Right lobe of liver (tissue), 6 donors: ENCODE results near the gene SERTAD1. TPM values are rescaled to one million over a fixed set of nuclear protein-coding genes. Genes with fewer than 3 reads are reported as not detected.

Experiments
- ATAC-seq, 4 donors: fragments of 200-7000 bp; cut with Tn5 transposase; one replicate each; pipeline ENCODE4 v1.9.1; 2020; ENCODE audit warnings: mild to moderate bottlenecking in 4 of 4, moderate library complexity in 4 of 4
- DNase-seq, 3 donors: peaks; one replicate each; pipeline ENCODE4 v3.0.0-alpha.2; 2020
- H3K27ac ChIP-seq, 3 donors: fragments of 200-600 bp; one replicate each; pipeline ENCODE4 v1.8.0; 2022
- H3K27me3 ChIP-seq, 2 donors: fragments of 200-600 bp; one replicate each; pipeline ENCODE4 v1.8.0; 2022
- H3K36me3 ChIP-seq, 4 donors: fragments of 200-600 bp; sonication (generic) in 1 of 4; one replicate each; pipeline versions ENCODE4 v1.5.1 to v1.8.0; 2017 to 2022; ENCODE audit warnings: control low read depth in 1 of 4
- H3K4me1 ChIP-seq, 4 donors: fragments of 200-600 bp; sonication (generic) in 1 of 4; one replicate each; pipeline versions ENCODE4 v1.5.1 to v1.8.0; 2017 to 2022; ENCODE audit warnings: control low read depth in 1 of 4
- H3K4me3 ChIP-seq, 3 donors: fragments of 200-600 bp; one replicate each; pipeline ENCODE4 v1.8.0; 2022
- H3K9me3 ChIP-seq, 4 donors: fragments of 200-600 bp; sonication (generic) in 1 of 4; one replicate each; pipeline versions ENCODE4 v1.5.1 to v1.8.0; 2017 to 2022; ENCODE audit warnings: control low read depth in 1 of 4
- CTCF ChIP-seq, 4 donors: fragments of 200-600 bp in 3 of 4; fragments of 450-650 bp in 1 of 4; IDR thresholded peaks; one replicate each; pipeline versions ENCODE4 v1.5.1 to v1.8.0; 2016 to 2022; ENCODE audit warnings: antibody characterized with exemption in 4 of 4, mild to moderate bottlenecking in 2 of 4
- POLR2A ChIP-seq: fragments of 450-650 bp; IDR thresholded peaks from one replicate; pipeline ENCODE4 v1.6.1; 2017; ENCODE audit warnings: antibody characterized with exemption, mild to moderate bottlenecking
- WGBS: methylation state at CpG from one replicate; pipeline ENCODE4 v1.1.6; 2018; ENCODE audit warnings: low coverage, low lambda C conversion rate; ENCODE audit not compliant: insufficient coverage; ENCODE audit errors: missing lambda C conversion rate; 5-methylcytosine and 5-hydroxymethylcytosine counted together
- intact Hi-C, 2 donors: fragments of 100-400 bp; cut with DNase I; formaldehyde crosslinking; loops; one replicate each; pipeline versions ENCODE4 v1.11.2 to v1.14.1; 2022
- total RNA-seq, 6 experiments: library from RNA; depleted of rRNA in 2 of 6; stranded (reverse); fragments of >200 nt in 2 of 6; fragmentation: NEBNext Ultra II Directional in 3 of 6; extraction: Animal tissue kit (Norgen Biotek cat#: 25700) in 3 of 6; gene quantifications; one replicate each; pipeline versions ENCODE4 v1.1.0 to v1.2.4, GENCODE V29; 2016 to 2023
- donor health status: DM: no; HTN: yes; CAD: no.
- donor health status: DM: no; HTN: no; CAD: no.
- donor health status: DM: no; HTN: no; CAD: no.
- donor health status: DM: no; HTN: yes; CAD: no.
- donor health status: DM: no; HTN: yes; CAD: no.

The SERTAD1 gene
- total RNA-seq, 6 experiments from 2014 or later = 3.7 to 11.7 (median 6.2) TPM

GRCh38 chr19:40469011-40469410, 43.2 kb upstream of the SERTAD1 start:
- peaks cover 0 to 16% (median 10%) of the 10 kb centered on the region in 4 donors for H3K4me1 ChIP-seq
- intact Hi-C loops = no loop called here
- no peaks in the 10 kb centered on the region for H3K27me3 ChIP-seq
- no peak overlapping the region for H3K4me3 ChIP-seq
- DNase-seq = no peak
- WGBS = 80% methylated on average over 2 of the region's 6 CpGs
- no peaks in the 10 kb centered on the region for H3K9me3 ChIP-seq
- no peak overlapping the region for H3K27ac ChIP-seq
- TF ChIP-seq CTCF (IDR thresholded peaks at IDR 0.05) = no peak
- no peak for TF ChIP-seq POLR2A
- ATAC-seq = no peak
- H3K36me3 ChIP-seq = no peaks in the 10 kb centered on the region

DNA sequence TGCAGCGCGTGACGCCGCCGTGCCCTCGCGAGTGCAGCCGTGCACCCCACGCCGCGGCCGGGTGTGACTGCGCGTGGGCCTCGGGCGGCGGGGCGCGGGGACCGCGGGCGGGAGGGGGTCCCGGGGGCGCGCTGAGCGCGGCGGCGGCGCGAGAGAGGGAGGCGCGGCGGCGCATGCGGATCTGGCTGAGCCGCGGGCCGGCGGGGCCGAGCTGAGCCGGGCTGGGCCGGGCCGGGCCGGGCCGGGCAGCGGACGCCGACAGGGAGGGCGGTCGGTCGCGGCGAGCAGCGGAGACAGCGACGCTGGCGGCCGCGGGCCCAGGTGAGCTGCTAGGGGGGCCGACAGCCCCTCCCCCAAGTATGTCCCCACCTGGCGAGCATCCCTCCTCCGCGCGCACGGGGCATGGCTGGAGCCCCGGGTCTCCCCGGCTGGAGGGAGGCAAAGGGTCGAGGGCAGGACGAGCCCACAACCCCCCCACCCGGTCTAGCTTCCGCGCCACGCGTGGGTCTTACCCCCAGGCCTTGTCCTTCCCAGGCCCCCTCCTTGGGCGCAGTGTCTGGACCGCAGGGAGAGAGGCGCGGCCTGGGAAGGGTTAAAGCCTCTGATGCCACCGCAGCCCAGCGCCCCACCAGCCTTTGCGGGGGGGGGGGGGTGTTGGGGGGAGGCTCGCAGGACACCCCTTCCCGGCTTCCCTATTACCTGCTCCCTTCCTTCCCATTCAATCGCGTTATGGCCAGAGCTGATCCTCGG, 41.4 kb upstream of the SERTAD1 start, which contains the start of gene SPTBN4:
Gene SPTBN4, plus strand, starts transcription at position 17 of the 750 bp plus-strand sequence. CDS start 5,621 bp downstream, outside the sequence.
- intact Hi-C loops = no loop called here
- TF ChIP-seq POLR2A (no peak), CTCF (IDR thresholded peaks at IDR 0.05) (no peak)
- H3K27me3 ChIP-seq = no peaks in the 10 kb centered on the region
- ATAC-seq = no peak
- H3K36me3 ChIP-seq = no peaks in the 10 kb centered on the region
- H3K9me3 ChIP-seq = no peaks in the 10 kb centered on the region
- H3K4me1 ChIP-seq = peaks cover 0 to 30% (median 12%) of the 10 kb centered on the region in 4 donors
- H3K27ac ChIP-seq = peak within 1 kb of the TSS in 1 of 3 donors; percentile 62
- 83% methylated on average over 3 of the region's 87 CpGs for WGBS
- peak in 2 of 3 donors; percentile 28 to 56 for DNase-seq
- H3K4me3 ChIP-seq = peak within 1 kb of the TSS; percentile 9 to 78 (median 45)

DNA sequence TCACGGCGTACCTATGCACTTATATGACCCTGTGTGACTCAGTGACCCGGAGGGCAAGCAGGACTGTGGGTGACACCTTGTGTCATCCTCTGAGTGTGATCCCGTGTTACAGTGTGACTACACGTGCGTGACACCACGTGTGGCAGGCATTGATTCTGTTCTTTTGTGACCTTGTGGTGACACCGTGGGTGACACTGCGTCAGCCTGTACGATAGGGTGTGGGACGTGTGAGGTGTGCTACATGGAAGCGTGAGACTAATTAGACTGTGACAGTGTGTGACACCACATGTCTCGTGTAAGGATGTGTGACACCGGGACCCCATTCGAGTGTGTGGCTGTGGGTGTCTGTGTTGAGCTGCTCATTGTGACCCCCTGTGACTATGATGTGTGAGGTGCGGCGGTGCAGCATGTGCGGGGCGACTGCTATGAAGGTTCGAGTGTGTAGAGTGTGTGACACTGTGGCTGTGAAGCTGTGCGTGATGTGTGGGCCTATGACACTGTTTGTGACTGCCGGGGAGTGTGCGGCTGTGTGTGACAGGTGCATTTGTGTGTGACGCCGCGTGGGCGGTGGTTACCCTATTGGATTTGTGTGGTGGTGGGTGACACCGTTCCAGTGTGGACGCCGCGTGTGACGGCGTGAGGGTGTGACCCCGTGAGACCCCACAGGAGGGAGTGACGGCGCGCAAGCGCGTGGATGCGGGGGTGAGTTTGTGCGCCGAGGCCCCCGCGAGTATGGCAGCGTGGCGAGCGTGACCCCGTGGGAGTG, 40.6 kb upstream of the SERTAD1 start:
- H3K9me3 ChIP-seq = no peaks in the 10 kb centered on the region
- WGBS = 6% methylated on average over 11 of the region's 48 CpGs
- H3K4me1 ChIP-seq = peaks cover 0 to 37% (median 16%) of the 10 kb centered on the region in 4 donors
- DNase-seq = peak in 1 of 3 donors; percentile 48
- peak in 1 of 4 donors; percentile 12 for ATAC-seq
- no peaks in the 10 kb centered on the region for H3K36me3 ChIP-seq
- peak overlapping the region; percentile 9 to 78 (median 45) for H3K4me3 ChIP-seq
- intact Hi-C loops = no loop called here
- peak overlapping the region in 1 of 3 donors; percentile 62 for H3K27ac ChIP-seq
- no peak for TF ChIP-seq POLR2A
- no peak for TF ChIP-seq CTCF (IDR thresholded peaks at IDR 0.05)
- no peaks in the 10 kb centered on the region for H3K27me3 ChIP-seq

DNA sequence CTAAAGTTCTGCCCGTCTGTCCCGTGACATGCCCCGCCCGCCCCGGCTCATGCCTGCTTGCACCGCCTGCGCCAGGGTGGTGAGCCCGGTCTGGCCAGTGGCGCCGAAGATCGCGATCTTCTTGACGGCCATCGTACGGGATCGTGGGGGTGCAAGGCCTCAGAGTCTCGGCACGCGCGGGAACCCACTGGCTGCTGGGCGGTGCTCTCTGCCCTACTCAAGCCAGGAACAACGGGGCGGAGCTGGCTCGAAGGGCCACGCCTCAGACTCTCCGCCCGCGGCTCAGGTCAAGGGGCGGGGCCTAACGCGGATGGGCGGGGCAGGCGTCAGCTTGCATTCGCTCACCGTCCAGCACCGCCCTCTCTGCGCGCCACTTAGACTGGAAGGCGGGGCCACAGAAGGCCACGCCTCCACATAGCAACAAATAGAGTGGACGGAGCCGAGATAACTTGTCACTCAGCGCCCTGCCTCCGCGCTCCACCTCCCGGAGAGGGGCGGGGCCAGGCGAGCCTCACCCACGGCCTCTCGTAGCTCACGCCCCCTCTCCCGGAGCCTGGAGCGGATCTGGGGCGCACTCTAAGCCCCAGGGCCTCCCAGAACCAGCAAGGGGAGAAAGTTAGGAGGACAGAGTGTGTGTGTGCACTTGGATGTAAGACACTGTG, 39.9 kb upstream of the SERTAD1 start, which contains the start of gene BLVRB:
Gene BLVRB, minus strand, starts transcription at position 189 of the 662 bp plus-strand sequence. Its CDS starts 57 bp downstream, at position 132.
- intact Hi-C loops = no loop called here
- DNase-seq (peak; percentile 100), ATAC-seq (peak; percentile 87 to 96 (median 90))
- WGBS = 0% methylated on average over 11 of the region's 54 CpGs
- TF ChIP-seq CTCF (IDR thresholded peaks at IDR 0.05) = no peak
- peak; percentile 94 for TF ChIP-seq POLR2A
- Histone ChIP-seq H3K4me1 (peaks cover 0 to 44% (median 19%) of the 10 kb centered on the region in 4 donors), H3K9me3 (no peaks in the 10 kb centered on the region), H3K27ac (peak within 1 kb of the TSS; percentile 92 to 93 (median 93)), H3K36me3 (no peaks in the 10 kb centered on the region), H3K4me3 (peak within 1 kb of the TSS; percentile 78 to 95 (median 93)), H3K27me3 (no peaks in the 10 kb centered on the region)
